Esophagus squamous epithelium (tissue), 5 donors: Measurements from ENCODE around the gene PLXNB2. TPM values are rescaled to one million over a fixed set of nuclear protein-coding genes. Genes with fewer than 3 reads are reported as not detected.

Experiments used
- DNase-seq: peaks from one replicate; lab custom pipeline; 2025; lab: John Stamatoyannopoulos, UW
- H3K27ac ChIP-seq, 4 donors: fragments of 200-600 bp; sonication (generic); one replicate each; pipeline ENCODE4 v1.5.1; 2016 to 2019; ENCODE audit warnings: mild to moderate bottlenecking in 1 of 4
- H3K27me3 ChIP-seq, 4 donors: fragments of 200-600 bp; sonication (generic); 1 replicate in 3 of 4; 2 replicates in 1 of 4; pipeline versions ENCODE4 v1.5.1 to v1.6.0; 2017 to 2021; ENCODE audit warnings: antibody characterized with exemption in 1 of 4
- H3K36me3 ChIP-seq, 3 donors: fragments of 200-600 bp; sonication (generic); one replicate each; pipeline ENCODE4 v1.5.1; 2016 to 2019
- H3K4me1 ChIP-seq, 3 donors: fragments of 200-600 bp; sonication (generic); one replicate each; pipeline ENCODE4 v1.5.1; 2017 to 2019
- H3K4me3 ChIP-seq, 4 donors: fragments of 200-600 bp; sonication (generic); 1 replicate in 3 of 4; 2 replicates in 1 of 4; pipeline ENCODE4 v1.5.1; 2016 to 2019; ENCODE audit warnings: mild to moderate bottlenecking in 2 of 4, moderate library complexity in 1 of 4
- H3K9me3 ChIP-seq, 3 donors: fragments of 200-600 bp; sonication (generic); one replicate each; pipeline ENCODE4 v1.5.1; 2016 to 2019
- POLR2A ChIP-seq, 4 donors: fragments of 450-650 bp; IDR thresholded peaks; one replicate each; pipeline ENCODE4 v1.6.1; 2017; ENCODE audit warnings: antibody characterized with exemption in 4 of 4, mild to moderate bottlenecking in 4 of 4, moderate library complexity in 3 of 4
- WGBS, 2 donors: methylation state at CpG; one replicate each; pipeline ENCODE4 v1.1.5; 2018; 5-methylcytosine and 5-hydroxymethylcytosine counted together
- intact Hi-C: fragments of 100-400 bp; cut with DNase I; formaldehyde crosslinking; loops from one replicate; pipeline ENCODE4 v1.15.0; 2022
- total RNA-seq, 4 donors: library from RNA; depleted of rRNA; stranded (reverse); fragments of >200 nt; gene quantifications; one replicate each; pipeline ENCODE4 v1.1.0, GENCODE V29; 2016
- TF ChIP-seq, protein P1 (sequence below), 6 experiments: fragments of 450-650 bp in 4 of 6; fragments of 200-600 bp in 2 of 6; sonication (generic) in 2 of 6; IDR thresholded peaks; one replicate each; pipeline ENCODE4 v1.5.1; 2016 to 2019; ENCODE audit warnings: antibody characterized with exemption in 6 of 6, mild to moderate bottlenecking in 4 of 6, moderate library complexity in 4 of 6
- donor health status: DM: yes; HTN: yes; CAD: no.

Gene PLXNB2
- total RNA-seq, 4 donors from 2014 or later, result 80.9 to 231 (median 129) TPM

DNA sequence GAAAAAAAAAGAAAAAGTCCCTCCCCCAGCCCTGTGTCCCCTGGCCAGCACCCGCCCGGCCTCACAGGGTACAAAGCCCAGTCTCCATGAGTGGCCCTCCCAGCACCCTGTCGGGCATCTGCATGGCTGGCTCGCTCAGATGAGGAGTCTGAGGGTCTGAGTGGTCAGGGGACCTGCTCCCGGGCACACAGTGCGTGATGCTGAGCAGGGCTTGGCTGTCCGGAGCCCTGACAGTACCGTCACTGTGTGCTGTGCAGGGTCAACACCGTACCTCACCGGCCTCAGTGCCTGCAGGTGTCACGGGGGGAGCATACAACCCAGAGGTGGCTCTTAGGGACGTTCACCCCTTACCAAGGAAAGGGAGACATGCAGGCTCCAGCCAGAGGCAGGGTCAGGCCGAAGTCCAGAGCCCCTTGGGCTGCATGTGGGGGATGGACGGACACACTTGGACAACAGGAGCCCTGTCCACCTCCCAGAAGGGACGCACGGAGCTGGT lies 3.6 kb upstream of the PLXNB2 start:
- intact Hi-C loops, result no loop called here
- H3K27me3 ChIP-seq, result no peaks in the 10 kb centered on the region
- H3K27ac ChIP-seq, result no peak overlapping the region
- no peak for DNase-seq
- no peak for TF ChIP-seq POLR2A (IDR thresholded peaks at IDR 0.05)
- TF ChIP-seq, protein P1, sequence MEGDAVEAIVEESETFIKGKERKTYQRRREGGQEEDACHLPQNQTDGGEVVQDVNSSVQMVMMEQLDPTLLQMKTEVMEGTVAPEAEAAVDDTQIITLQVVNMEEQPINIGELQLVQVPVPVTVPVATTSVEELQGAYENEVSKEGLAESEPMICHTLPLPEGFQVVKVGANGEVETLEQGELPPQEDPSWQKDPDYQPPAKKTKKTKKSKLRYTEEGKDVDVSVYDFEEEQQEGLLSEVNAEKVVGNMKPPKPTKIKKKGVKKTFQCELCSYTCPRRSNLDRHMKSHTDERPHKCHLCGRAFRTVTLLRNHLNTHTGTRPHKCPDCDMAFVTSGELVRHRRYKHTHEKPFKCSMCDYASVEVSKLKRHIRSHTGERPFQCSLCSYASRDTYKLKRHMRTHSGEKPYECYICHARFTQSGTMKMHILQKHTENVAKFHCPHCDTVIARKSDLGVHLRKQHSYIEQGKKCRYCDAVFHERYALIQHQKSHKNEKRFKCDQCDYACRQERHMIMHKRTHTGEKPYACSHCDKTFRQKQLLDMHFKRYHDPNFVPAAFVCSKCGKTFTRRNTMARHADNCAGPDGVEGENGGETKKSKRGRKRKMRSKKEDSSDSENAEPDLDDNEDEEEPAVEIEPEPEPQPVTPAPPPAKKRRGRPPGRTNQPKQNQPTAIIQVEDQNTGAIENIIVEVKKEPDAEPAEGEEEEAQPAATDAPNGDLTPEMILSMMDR (IDR thresholded peaks at IDR 0.05), result no peak
- 80 to 100% methylated on average over 1 to 5 of the region's 16 CpGs for WGBS, 2 donors
- no peak overlapping the region for H3K4me3 ChIP-seq
- H3K36me3 ChIP-seq, result no peaks in the 10 kb centered on the region
- no peaks in the 10 kb centered on the region for H3K9me3 ChIP-seq
- peaks cover 7 to 51% (median 22%) of the 10 kb centered on the region in 3 donors for H3K4me1 ChIP-seq

- no peak for DNase-seq
- no peak for TF ChIP-seq POLR2A (IDR thresholded peaks at IDR 0.05)
- TF ChIP-seq, protein P1 (IDR thresholded peaks at IDR 0.05), result no peak
- intact Hi-C loops, result no loop called here
- Histone ChIP-seq H3K9me3 (no peaks in the 10 kb centered on the region), H3K27ac (peak overlapping the region in 2 of 4 donors; percentile 86 to 90), H3K27me3 (no peaks in the 10 kb centered on the region), H3K4me1 (peaks cover 16 to 58% (median 28%) of the 10 kb centered on the region in 3 donors), H3K4me3 (no peak overlapping the region), H3K36me3 (no peaks in the 10 kb centered on the region)
- WGBS, 2 donors, result 89 to 90% methylated on average over 16 of the region's 21 CpGs
Observed at GRCh38 chr22:50310031-50310722, 2.7 kb upstream of the PLXNB2 start.

DNA sequence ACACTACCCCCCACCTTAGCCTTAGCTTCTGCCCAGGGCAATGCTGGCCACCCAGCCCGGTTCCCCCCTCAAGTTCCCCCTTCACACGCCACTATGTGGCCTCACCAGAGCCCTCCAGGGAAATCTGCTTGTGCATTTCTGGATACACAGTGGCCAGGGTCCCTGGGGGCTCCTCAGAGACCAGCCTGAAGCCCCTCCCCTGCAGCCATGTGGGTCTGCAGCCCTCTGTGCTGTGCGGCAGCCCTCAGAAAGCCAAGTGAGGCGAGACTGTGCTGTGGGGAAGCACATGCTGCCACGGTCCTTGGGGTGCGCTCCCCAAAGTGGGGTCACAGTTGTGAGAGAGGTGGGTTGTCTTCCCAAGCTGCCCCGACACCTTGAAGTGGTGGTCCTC lies 2.1 kb upstream of the PLXNB2 start:
- Histone ChIP-seq H3K4me3 (no peak overlapping the region), H3K27me3 (no peaks in the 10 kb centered on the region), H3K9me3 (no peaks in the 10 kb centered on the region), H3K4me1 (peaks cover 21 to 58% (median 34%) of the 10 kb centered on the region in 3 donors), H3K36me3 (no peaks in the 10 kb centered on the region), H3K27ac (peak overlapping the region; percentile 81 to 94 (median 88))
- DNase-seq, result no peak
- 83% methylated on average over 7 of the region's 7 CpGs; no CpG with 5 or more reads in 1 of the 2 donors for WGBS, 2 donors
- intact Hi-C loops, result no loop called here
- TF ChIP-seq POLR2A (IDR thresholded peaks at IDR 0.05), result no peak

DNA sequence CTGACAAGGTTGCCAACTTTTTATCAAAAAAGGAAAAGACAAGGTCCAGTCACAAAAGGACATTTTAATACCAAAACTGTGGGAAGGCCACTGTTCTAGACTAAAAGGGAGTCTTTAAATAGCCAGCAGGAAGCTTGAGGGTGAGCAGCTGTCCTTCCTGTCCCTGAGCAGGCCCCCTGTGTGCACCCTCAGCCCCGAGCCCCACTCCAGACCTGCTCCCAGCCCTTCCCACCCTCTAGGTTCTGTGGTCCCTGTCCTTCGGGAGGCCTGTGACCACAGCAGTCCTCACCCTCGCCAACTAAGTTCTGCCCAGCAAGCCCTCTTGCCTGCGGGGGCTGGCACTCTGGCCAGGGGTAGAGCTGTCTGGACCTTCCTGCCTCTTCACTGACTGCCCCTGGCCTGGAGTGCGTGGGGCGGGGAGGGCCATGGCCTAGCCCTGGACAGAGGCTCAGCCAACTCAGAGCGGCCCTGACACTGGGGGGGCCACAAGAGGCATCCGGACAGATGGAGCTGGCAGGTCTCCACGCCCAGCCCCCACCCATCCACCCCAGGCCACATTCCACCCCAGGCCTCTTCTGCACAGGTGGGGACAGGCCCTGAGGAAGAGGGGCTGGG lies 1.6 kb upstream of the PLXNB2 start:
- TF ChIP-seq, protein P1 (IDR thresholded peaks at IDR 0.05), result no peak
- TF ChIP-seq POLR2A (IDR thresholded peaks at IDR 0.05), result no peak
- 43 to 69% methylated on average over 2 to 3 of the region's 9 CpGs for WGBS, 2 donors
- H3K27me3 ChIP-seq, result no peaks in the 10 kb centered on the region
- no peak for DNase-seq
- H3K4me1 ChIP-seq, result peaks cover 26 to 58% (median 37%) of the 10 kb centered on the region in 3 donors
- no peaks in the 10 kb centered on the region for H3K9me3 ChIP-seq
- H3K4me3 ChIP-seq, result no peak overlapping the region
- H3K27ac ChIP-seq, result peak overlapping the region; percentile 81 to 94 (median 88)
- intact Hi-C loops, result no loop called here
- no peaks in the 10 kb centered on the region for H3K36me3 ChIP-seq

- Histone ChIP-seq H3K9me3 (no peaks in the 10 kb centered on the region), H3K27me3 (no peaks in the 10 kb centered on the region), H3K36me3 (no peaks in the 10 kb centered on the region), H3K4me1 (peaks cover 29 to 58% (median 37%) of the 10 kb centered on the region in 3 donors), H3K4me3 (peak overlapping the region in 2 of 4 donors; percentile 2 to 3), H3K27ac (peak overlapping the region; percentile 81 to 94 (median 88))
- TF ChIP-seq POLR2A (IDR thresholded peaks at IDR 0.05), result peak in 1 of 4 donors; percentile 43
- TF ChIP-seq, protein P1 (IDR thresholded peaks at IDR 0.05), result no peak
- intact Hi-C loops, result no loop called here
- WGBS, 2 donors, result 16 to 60% methylated on average over 4 to 5 of the region's 7 CpGs
- no peak for DNase-seq
Observed at GRCh38 chr22:50308597-50308935, 1.1 kb upstream of the PLXNB2 start.
